Mucosa of stomach (tissue), 1 donor: Measurements from ENCODE around the gene BSN.

Experiments used
- H3K27me3 ChIP-seq: one replicate; pipeline ENCODE4 v1.7.0; 2013; ENCODE audit warnings: mild to moderate bottlenecking, low read length; ENCODE audit not compliant: control insufficient read depth, insufficient read depth
- H3K36me3 ChIP-seq: one replicate; pipeline ENCODE4 v1.7.0; 2013; ENCODE audit warnings: low read length; ENCODE audit not compliant: control insufficient read depth, insufficient read depth
- H3K4me1 ChIP-seq: one replicate; pipeline ENCODE4 v1.7.0; 2013; ENCODE audit warnings: mild to moderate bottlenecking, low read length; ENCODE audit not compliant: control insufficient read depth, insufficient read depth
- H3K4me3 ChIP-seq: one replicate; pipeline ENCODE4 v1.7.0; 2013; ENCODE audit warnings: low read length
- H3K9ac ChIP-seq: one replicate; pipeline ENCODE4 v1.7.0; 2013; ENCODE audit warnings: mild to moderate bottlenecking, low read length, moderate library complexity
- H3K9me3 ChIP-seq: one replicate; pipeline ENCODE4 v1.7.0; 2013; ENCODE audit warnings: mild to moderate bottlenecking, low read length, moderate library complexity; ENCODE audit not compliant: control insufficient read depth
- donor health status: Pancreatic carcinoma.

The BSN gene

DNA sequence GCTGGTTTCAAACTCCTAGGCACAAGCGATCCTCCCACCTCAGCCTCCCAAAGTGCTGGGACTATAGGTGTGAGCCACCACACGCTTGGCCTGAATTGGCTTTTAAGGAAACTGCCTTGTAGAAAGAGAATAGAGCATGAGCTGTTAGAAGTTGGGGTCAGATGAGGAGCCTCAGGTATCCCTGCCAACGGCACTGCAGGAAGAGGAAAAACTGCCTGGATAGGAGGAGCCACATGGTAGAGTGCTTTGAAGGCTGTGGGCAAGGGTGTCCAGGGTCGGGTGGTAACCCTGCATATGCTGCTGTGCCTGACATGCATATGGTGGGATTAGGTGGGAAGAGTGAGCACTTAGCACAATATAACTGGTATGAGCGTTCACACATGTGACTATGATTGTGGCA is 55.0 kb downstream of the BSN start:
- no peak overlapping the region for H3K9ac ChIP-seq

GRCh38 chr3:49609815-49610214 is 55.5 kb downstream of the BSN start:
- no peaks in the 10 kb centered on the region for H3K9me3 ChIP-seq
- H3K27me3 ChIP-seq: no peaks in the 10 kb centered on the region
- no peak overlapping the region for H3K4me3 ChIP-seq
- H3K36me3 ChIP-seq: no peaks in the 10 kb centered on the region
- peaks cover 12% of the 10 kb centered on the region for H3K4me1 ChIP-seq
- H3K9ac ChIP-seq: no peak overlapping the region

More for the DNA sequence above, 55.0 kb downstream of the BSN start:
- Histone ChIP-seq H3K4me3 (no peak overlapping the region), H3K36me3 (no peaks in the 10 kb centered on the region), H3K9me3 (no peaks in the 10 kb centered on the region), H3K27me3 (no peaks in the 10 kb centered on the region), H3K4me1 (peaks cover 12% of the 10 kb centered on the region)

GRCh38 chr3:49610666-49611280 is 56.5 kb downstream of the BSN start:
- no peak overlapping the region for H3K4me3 ChIP-seq
- no peaks in the 10 kb centered on the region for H3K36me3 ChIP-seq
- peaks cover 12% of the 10 kb centered on the region for H3K4me1 ChIP-seq
- H3K27me3 ChIP-seq: no peaks in the 10 kb centered on the region
- H3K9ac ChIP-seq: no peak overlapping the region
- H3K9me3 ChIP-seq: no peaks in the 10 kb centered on the region

GRCh38 chr3:49611291-49611690 is 57.0 kb downstream of the BSN start:
- Histone ChIP-seq H3K4me1 (peaks cover 12% of the 10 kb centered on the region), H3K27me3 (no peaks in the 10 kb centered on the region), H3K4me3 (no peak overlapping the region), H3K9me3 (no peaks in the 10 kb centered on the region), H3K36me3 (no peaks in the 10 kb centered on the region), H3K9ac (no peak overlapping the region)

GRCh38 chr3:49611719-49612118 is 57.4 kb downstream of the BSN start:
- no peaks in the 10 kb centered on the region for H3K27me3 ChIP-seq
- H3K4me1 ChIP-seq: peaks cover 12% of the 10 kb centered on the region

GRCh38 chr3:49614936-49615335 is 60.7 kb downstream of the BSN start:
- Histone ChIP-seq H3K4me3 (no peak overlapping the region), H3K36me3 (no peaks in the 10 kb centered on the region), H3K4me1 (peaks cover 5% of the 10 kb centered on the region), H3K9ac (no peak overlapping the region), H3K9me3 (no peaks in the 10 kb centered on the region), H3K27me3 (no peaks in the 10 kb centered on the region)

More at GRCh38 chr3:49611719-49612118, 57.4 kb downstream of the BSN start:
- no peaks in the 10 kb centered on the region for H3K36me3 ChIP-seq
- H3K9ac ChIP-seq: no peak overlapping the region
- H3K4me3 ChIP-seq: no peak overlapping the region
- no peaks in the 10 kb centered on the region for H3K9me3 ChIP-seq

DNA sequence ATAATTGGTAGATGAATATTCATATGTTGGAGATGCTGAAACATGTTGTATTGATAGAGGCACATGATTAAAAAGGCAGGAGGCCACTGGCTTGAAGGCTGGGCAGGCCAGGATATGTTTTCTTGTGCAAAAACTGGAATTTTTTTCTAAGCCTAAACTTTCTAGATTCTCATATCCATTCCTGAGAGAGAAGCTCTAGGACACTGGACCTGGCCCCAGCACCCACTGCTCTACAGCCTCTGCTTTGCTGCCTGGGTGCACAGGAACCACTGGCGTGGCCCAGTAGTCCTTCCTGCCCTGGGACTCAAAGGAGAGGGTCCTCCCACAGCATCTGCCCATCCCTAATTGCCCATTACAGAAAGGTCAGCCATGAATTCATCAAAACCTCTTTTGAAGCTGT is 61.8 kb downstream of the BSN start:
- no peaks in the 10 kb centered on the region for H3K27me3 ChIP-seq
- H3K9ac ChIP-seq: no peak overlapping the region
- H3K36me3 ChIP-seq: no peaks in the 10 kb centered on the region
- peaks cover under 1% of the 10 kb centered on the region for H3K4me1 ChIP-seq
- no peak overlapping the region for H3K4me3 ChIP-seq
- no peaks in the 10 kb centered on the region for H3K9me3 ChIP-seq

DNA sequence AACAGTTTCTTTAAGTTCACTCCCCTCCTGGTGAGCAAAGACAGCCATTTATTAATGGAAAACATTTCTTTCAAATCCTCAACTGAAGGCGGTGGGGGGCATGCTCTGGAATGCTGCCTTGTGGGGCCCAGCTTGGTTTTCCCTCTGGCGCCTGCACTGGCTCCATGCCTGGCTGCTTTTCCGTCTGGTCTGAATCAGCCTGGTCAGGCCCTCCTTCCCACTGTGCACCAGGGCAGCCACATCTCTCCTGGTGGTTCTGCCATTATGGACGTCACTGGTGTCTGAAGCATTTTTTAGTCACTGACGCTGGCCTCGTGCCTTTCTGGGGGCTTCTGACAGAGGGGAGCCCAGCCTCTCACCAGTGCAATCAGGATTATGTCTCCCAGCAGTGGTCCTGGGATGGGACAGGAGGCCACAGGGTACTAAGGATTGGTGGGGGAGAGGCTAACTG is 62.2 kb downstream of the BSN start:
- Histone ChIP-seq H3K4me1 (no peaks in the 10 kb centered on the region), H3K4me3 (no peak overlapping the region)

GRCh38 chr3:49617390-49618013 is 63.2 kb downstream of the BSN start:
- no peaks in the 10 kb centered on the region for H3K4me1 ChIP-seq
- H3K9ac ChIP-seq: no peak overlapping the region
- no peaks in the 10 kb centered on the region for H3K36me3 ChIP-seq
- H3K9me3 ChIP-seq: no peaks in the 10 kb centered on the region
- H3K27me3 ChIP-seq: no peaks in the 10 kb centered on the region
- no peak overlapping the region for H3K4me3 ChIP-seq

More for the DNA sequence above, 62.2 kb downstream of the BSN start:
- Histone ChIP-seq H3K27me3 (no peaks in the 10 kb centered on the region), H3K9me3 (no peaks in the 10 kb centered on the region), H3K36me3 (no peaks in the 10 kb centered on the region), H3K9ac (no peak overlapping the region)

DNA sequence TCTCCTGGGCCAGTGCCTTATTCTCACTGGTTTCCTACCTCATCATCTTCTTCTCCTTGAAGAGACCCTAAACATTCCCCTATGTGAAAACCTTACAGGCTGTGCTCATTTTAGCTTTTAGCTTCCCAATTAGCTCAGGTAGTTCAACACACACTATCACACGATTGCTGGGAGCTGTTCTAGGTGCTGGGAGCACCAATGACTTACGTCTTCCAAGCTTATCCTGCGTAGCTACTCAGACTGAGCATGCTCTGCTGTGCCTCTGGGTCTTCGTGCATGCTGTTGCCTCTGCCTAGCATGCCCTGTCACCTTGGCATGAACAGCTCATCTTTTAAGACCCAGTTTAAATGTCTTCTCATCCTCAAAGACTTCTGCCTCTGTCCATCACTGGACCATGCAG is 64.1 kb downstream of the BSN start:
- Histone ChIP-seq H3K9me3 (no peaks in the 10 kb centered on the region), H3K4me3 (no peak overlapping the region), H3K27me3 (no peaks in the 10 kb centered on the region), H3K36me3 (no peaks in the 10 kb centered on the region), H3K4me1 (no peaks in the 10 kb centered on the region), H3K9ac (no peak overlapping the region)

- Histone ChIP-seq H3K27me3 (no peaks in the 10 kb centered on the region), H3K4me1 (no peaks in the 10 kb centered on the region), H3K9ac (no peak overlapping the region), H3K36me3 (no peaks in the 10 kb centered on the region), H3K4me3 (no peak overlapping the region), H3K9me3 (no peaks in the 10 kb centered on the region)
These were observed 65.4 kb downstream of the BSN start for GRCh38 chr3:49619649-49620048.

DNA sequence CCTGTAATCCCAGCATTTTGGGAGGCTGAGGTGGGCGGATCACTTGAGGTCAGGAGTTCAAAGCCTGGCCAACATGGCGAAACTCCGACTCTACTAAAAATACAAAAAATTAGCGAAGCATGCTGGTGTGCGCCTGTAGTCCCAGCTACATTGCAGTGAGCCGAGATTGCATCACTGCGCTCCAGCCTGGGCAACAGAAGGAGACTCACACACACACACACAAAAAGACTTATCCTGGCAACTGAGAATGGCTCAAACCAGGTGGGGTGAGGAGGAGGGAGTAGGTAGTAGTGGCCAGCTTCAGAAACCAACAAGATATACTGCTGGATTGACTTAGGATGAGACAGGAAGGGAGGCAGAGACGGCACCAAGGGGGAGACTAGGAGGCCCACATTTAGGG is 66.5 kb downstream of the BSN start:
- Histone ChIP-seq H3K4me1 (no peaks in the 10 kb centered on the region), H3K9me3 (no peaks in the 10 kb centered on the region), H3K36me3 (no peaks in the 10 kb centered on the region), H3K9ac (no peak overlapping the region), H3K27me3 (no peaks in the 10 kb centered on the region), H3K4me3 (no peak overlapping the region)
